ENCODE measurements around the gene CHRNA4.

Gene CHRNA4

DNA sequence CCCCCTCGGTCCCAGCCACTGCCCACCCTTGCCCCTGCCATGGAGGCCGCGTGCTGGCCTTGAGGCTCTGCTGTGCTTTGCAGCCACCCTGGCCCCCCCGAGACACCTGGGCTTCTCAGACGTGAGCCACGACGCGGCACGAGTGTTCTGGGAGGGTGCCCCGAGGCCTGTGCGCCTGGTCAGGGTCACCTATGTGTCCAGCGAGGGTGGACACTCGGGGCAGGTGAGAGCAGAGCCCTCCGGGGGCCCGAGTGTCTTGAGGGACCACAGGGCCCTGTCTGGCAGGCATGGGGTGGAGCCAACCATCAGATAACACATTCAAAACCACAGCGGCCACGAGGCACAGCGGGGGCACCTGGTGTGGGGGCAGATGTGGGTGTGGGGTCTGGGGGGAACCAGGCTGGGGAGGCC is 49.3 kb downstream of the CHRNA4 start:
- Histone ChIP-seq H3K4me2 (ENCODE audit: low read length) (no peak overlapping the region), H4K91ac (ENCODE audit: low read depth, low read length) (no peak overlapping the region), H2BK12ac (ENCODE audit: low read length) (no peak overlapping the region), H3K14ac (ENCODE audit: low read length) (no peak overlapping the region), H2AFZ (ENCODE audit: insufficient read depth, low read length, poor library complexity) (no peak overlapping the region), H3K27ac (ENCODE audit: low read depth, low read length) (no peak overlapping the region), H2AK5ac (ENCODE audit: low read length) (no peak overlapping the region), H3K23ac (ENCODE audit: low read length) (no peak overlapping the region), H2BK5ac (ENCODE audit: low read depth, low read length, poor library complexity) (no peak overlapping the region), H3K36me3 (ENCODE audit: control insufficient read depth in 1 of 2, insufficient read depth in 2 of 2, low read length in 2 of 2) (no peaks in the 10 kb centered on the region), H4K12ac (ENCODE audit: low read depth, low read length) (no peak overlapping the region), H3K18ac (ENCODE audit: low read length) (no peak overlapping the region), H3K9me3 (ENCODE audit: insufficient read depth, low read depth, low read length) (no peaks in the 10 kb centered on the region), H3K27me3 (ENCODE audit: insufficient read depth, low read length) (no peaks in the 10 kb centered on the region), H3K4me1 (ENCODE audit: control insufficient read depth in 1 of 2, insufficient read depth in 2 of 2, low read length in 2 of 2) (no peaks in the 10 kb centered on the region), H3K4ac (ENCODE audit: low read depth, low read length) (no peak overlapping the region), H3K79me2 (ENCODE audit: control insufficient read depth, insufficient read depth, low read length, poor library complexity) (no peaks in the 10 kb centered on the region), H3K4me3 (ENCODE audit: low read depth, low read length) (no peak overlapping the region), H4K8ac (ENCODE audit: low read depth, low read length) (no peak overlapping the region), H2BK120ac (ENCODE audit: insufficient read depth, low read length, poor library complexity) (no peak overlapping the region), H3K9ac (ENCODE audit: low read length) (no peak overlapping the region), H3K79me1 (ENCODE audit: low read length) (no peaks in the 10 kb centered on the region)
- no peak for DNase-seq
- no CpG with 5 or more reads among the region's 18 CpGs for WGBS (ENCODE audit: extremely low coverage, insufficient coverage, insufficient read length)

DNA sequence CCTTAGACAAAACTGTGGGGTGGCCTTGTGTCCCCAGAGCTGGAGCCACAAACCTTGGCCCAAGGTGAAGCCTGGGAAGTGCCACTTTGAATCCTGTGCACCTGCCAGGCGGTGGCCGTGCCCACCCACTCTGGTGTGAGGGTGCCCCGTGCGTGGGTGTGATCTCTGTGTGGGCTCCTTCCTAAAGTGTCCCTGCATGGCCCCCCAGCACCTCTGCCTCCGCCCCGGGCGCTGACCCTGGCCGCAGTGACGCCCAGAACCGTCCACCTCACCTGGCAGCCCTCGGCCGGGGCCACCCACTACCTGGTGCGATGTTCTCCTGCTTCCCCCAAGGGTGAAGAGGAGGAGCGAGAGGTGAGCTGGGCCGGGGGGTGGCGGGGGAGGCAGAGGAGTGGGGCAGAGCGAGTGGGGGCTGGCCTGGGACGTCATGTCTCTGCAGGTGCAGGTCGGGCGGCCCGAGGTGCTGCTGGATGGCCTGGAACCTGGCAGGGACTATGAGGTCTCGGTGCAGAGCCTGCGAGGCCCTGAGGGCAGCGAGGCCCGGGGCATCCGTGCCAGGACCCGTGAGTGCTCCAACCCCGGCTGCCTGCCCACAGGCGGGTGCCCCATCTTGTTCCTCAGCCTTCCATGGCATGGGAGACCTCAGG is 49.8 kb downstream of the CHRNA4 start:
- Histone ChIP-seq H3K27me3 (ENCODE audit: insufficient read depth, low read length) (no peaks in the 10 kb centered on the region), H2AFZ (ENCODE audit: insufficient read depth, low read length, poor library complexity) (no peak overlapping the region), H3K18ac (ENCODE audit: low read length) (no peak overlapping the region), H3K4me1 (ENCODE audit: control insufficient read depth in 1 of 2, insufficient read depth in 2 of 2, low read length in 2 of 2) (no peaks in the 10 kb centered on the region), H4K91ac (ENCODE audit: low read depth, low read length) (no peak overlapping the region), H2BK5ac (ENCODE audit: low read depth, low read length, poor library complexity) (no peak overlapping the region), H3K9me3 (ENCODE audit: insufficient read depth, low read depth, low read length) (no peaks in the 10 kb centered on the region), H3K79me2 (ENCODE audit: control insufficient read depth, insufficient read depth, low read length, poor library complexity) (no peaks in the 10 kb centered on the region), H3K27ac (ENCODE audit: low read depth, low read length) (no peak overlapping the region), H4K12ac (ENCODE audit: low read depth, low read length) (no peak overlapping the region), H3K9ac (ENCODE audit: low read length) (no peak overlapping the region), H3K4ac (ENCODE audit: low read depth, low read length) (no peak overlapping the region), H4K8ac (ENCODE audit: low read depth, low read length) (no peak overlapping the region), H3K23ac (ENCODE audit: low read length) (no peak overlapping the region), H3K36me3 (ENCODE audit: control insufficient read depth in 1 of 2, insufficient read depth in 2 of 2, low read length in 2 of 2) (no peaks in the 10 kb centered on the region), H2BK12ac (ENCODE audit: low read length) (no peak overlapping the region), H3K4me2 (ENCODE audit: low read length) (no peak overlapping the region), H2AK5ac (ENCODE audit: low read length) (no peak overlapping the region), H3K79me1 (ENCODE audit: low read length) (no peaks in the 10 kb centered on the region), H3K4me3 (ENCODE audit: low read depth, low read length) (no peak overlapping the region), H3K14ac (ENCODE audit: low read length) (no peak overlapping the region), H2BK120ac (ENCODE audit: insufficient read depth, low read length, poor library complexity) (no peak overlapping the region)
- DNase-seq, result no peak
- WGBS (ENCODE audit: extremely low coverage, insufficient coverage, insufficient read length), result no CpG with 5 or more reads among the region's 29 CpGs

DNA sequence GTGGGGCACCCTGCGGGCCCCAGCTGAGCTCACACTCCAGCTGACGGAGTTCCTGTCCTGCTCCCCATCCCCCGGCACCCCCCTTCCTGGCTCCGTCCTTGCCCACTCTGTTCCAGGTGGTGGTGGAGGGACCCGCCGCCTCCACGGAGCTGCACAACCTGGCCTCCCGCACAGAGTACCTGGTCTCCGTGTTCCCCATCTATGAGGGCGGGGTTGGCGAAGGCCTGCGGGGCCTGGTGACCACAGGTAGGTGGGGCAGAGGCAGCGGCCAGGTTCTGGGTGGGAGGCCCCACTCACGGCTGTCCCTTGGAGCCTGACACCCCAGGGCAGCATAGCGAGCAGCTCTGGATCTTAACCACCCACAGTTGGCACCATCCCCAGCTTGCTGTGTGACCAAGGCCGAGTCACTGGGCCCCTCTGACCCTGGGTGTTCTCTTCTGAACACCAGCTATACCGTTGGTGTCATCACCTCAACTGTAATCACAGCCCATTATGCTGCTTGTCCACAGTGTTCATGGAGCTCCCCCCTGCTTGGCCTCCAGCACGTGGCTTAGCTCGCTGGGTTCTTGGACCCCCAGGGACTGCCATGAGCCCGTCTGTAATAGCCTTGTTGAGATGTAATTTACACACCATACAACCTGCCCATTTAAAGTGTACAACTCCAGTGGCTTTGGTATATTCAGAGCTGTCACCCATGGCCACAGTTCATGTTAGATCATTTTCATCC is 50.7 kb downstream of the CHRNA4 start:
- Histone ChIP-seq H4K8ac (ENCODE audit: low read depth, low read length) (no peak overlapping the region), H2BK5ac (ENCODE audit: low read depth, low read length, poor library complexity) (no peak overlapping the region), H2BK120ac (ENCODE audit: insufficient read depth, low read length, poor library complexity) (no peak overlapping the region), H2AK5ac (ENCODE audit: low read length) (no peak overlapping the region), H3K9ac (ENCODE audit: low read length) (no peak overlapping the region), H3K4me2 (ENCODE audit: low read length) (no peak overlapping the region), H3K14ac (ENCODE audit: low read length) (no peak overlapping the region), H4K91ac (ENCODE audit: low read depth, low read length) (no peak overlapping the region), H3K36me3 (ENCODE audit: control insufficient read depth in 1 of 2, insufficient read depth in 2 of 2, low read length in 2 of 2) (no peaks in the 10 kb centered on the region), H3K23ac (ENCODE audit: low read length) (no peak overlapping the region), H3K18ac (ENCODE audit: low read length) (no peak overlapping the region), H3K79me2 (ENCODE audit: control insufficient read depth, insufficient read depth, low read length, poor library complexity) (no peaks in the 10 kb centered on the region), H3K4me3 (ENCODE audit: low read depth, low read length) (no peak overlapping the region), H3K79me1 (ENCODE audit: low read length) (no peaks in the 10 kb centered on the region), H2AFZ (ENCODE audit: insufficient read depth, low read length, poor library complexity) (no peak overlapping the region), H3K4ac (ENCODE audit: low read depth, low read length) (no peak overlapping the region), H3K4me1 (ENCODE audit: control insufficient read depth in 1 of 2, insufficient read depth in 2 of 2, low read length in 2 of 2) (no peaks in the 10 kb centered on the region), H2BK12ac (ENCODE audit: low read length) (no peak overlapping the region), H4K12ac (ENCODE audit: low read depth, low read length) (no peak overlapping the region), H3K27ac (ENCODE audit: low read depth, low read length) (no peak overlapping the region), H3K9me3 (ENCODE audit: insufficient read depth, low read depth, low read length) (no peaks in the 10 kb centered on the region), H3K27me3 (ENCODE audit: insufficient read depth, low read length) (no peaks in the 10 kb centered on the region)
- WGBS (ENCODE audit: extremely low coverage, insufficient coverage, insufficient read length), result no CpG with 5 or more reads among the region's 20 CpGs
- DNase-seq, result no peak

DNA sequence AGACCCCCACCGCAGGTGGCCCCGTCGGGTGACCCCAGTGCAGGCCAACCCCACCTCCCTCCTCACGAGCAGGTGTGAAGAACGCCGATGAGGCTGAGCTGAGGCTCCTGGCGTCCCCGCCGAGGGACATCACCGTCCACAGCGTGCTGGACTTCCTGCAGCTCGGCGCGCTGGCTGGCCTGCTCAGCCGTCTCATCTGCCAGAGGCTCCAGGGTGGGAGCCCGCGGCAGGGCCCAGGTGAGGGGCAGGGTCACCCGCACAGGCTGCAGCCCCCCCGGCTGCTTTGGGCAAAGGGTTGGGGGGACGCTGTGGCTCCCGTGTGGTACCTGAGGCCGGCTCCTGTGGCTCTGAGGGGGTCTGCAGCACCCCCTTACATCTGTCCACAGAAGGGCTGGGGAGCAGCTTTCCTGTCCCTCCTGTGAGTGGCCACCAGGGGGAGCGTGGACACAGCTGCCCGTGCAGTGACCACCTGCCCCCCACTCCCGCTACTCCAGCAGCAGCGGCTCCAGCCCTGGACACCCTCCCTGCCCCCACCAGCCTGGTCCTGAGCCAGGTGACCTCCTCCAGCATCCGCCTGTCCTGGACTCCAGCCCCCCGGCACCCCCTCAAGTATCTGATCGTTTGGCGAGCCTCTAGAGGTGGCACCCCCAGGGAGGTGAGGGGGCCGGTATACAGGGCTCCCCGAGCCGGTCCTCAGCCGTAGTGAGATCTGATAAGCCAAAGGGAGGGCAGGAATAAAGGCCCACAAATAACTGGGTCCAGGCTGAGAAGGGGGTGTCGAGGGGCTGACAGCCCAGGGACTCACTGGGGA is 51.7 kb downstream of the CHRNA4 start:
- no peak overlapping the region for H3K23ac ChIP-seq (ENCODE audit: low read length)

More for the DNA sequence above, 51.7 kb downstream of the CHRNA4 start:
- H2BK120ac ChIP-seq (ENCODE audit: insufficient read depth, low read length, poor library complexity), result no peak overlapping the region
- H3K18ac ChIP-seq (ENCODE audit: low read length), result no peak overlapping the region
- H3K36me3 ChIP-seq (ENCODE audit: control insufficient read depth in 1 of 2, insufficient read depth in 2 of 2, low read length in 2 of 2), result no peaks in the 10 kb centered on the region
- H3K79me2 ChIP-seq (ENCODE audit: control insufficient read depth, insufficient read depth, low read length, poor library complexity), result no peaks in the 10 kb centered on the region
- no peak overlapping the region for H2BK12ac ChIP-seq (ENCODE audit: low read length)
- H4K91ac ChIP-seq (ENCODE audit: low read depth, low read length), result no peak overlapping the region
- DNase-seq, result peak in 1 of 2 donors; percentile 39
- H3K27ac ChIP-seq (ENCODE audit: low read depth, low read length), result no peak overlapping the region
- WGBS (ENCODE audit: extremely low coverage, insufficient coverage, insufficient read length), result no CpG with 5 or more reads among the region's 35 CpGs
- no peak overlapping the region for H3K4me2 ChIP-seq (ENCODE audit: low read length)
- no peak overlapping the region for H2AK5ac ChIP-seq (ENCODE audit: low read length)
- H3K4me1 ChIP-seq (ENCODE audit: control insufficient read depth in 1 of 2, insufficient read depth in 2 of 2, low read length in 2 of 2), result no peaks in the 10 kb centered on the region
- H4K12ac ChIP-seq (ENCODE audit: low read depth, low read length), result no peak overlapping the region
- H3K9ac ChIP-seq (ENCODE audit: low read length), result no peak overlapping the region
- H3K79me1 ChIP-seq (ENCODE audit: low read length), result no peaks in the 10 kb centered on the region
- H4K8ac ChIP-seq (ENCODE audit: low read depth, low read length), result no peak overlapping the region
- H3K4me3 ChIP-seq (ENCODE audit: low read depth, low read length), result no peak overlapping the region
- H3K27me3 ChIP-seq (ENCODE audit: insufficient read depth, low read length), result no peaks in the 10 kb centered on the region
- no peak overlapping the region for H2BK5ac ChIP-seq (ENCODE audit: low read depth, low read length, poor library complexity)
- no peak overlapping the region for H2AFZ ChIP-seq (ENCODE audit: insufficient read depth, low read length, poor library complexity)
- H3K14ac ChIP-seq (ENCODE audit: low read length), result no peak overlapping the region
- no peak overlapping the region for H3K4ac ChIP-seq (ENCODE audit: low read depth, low read length)
- H3K9me3 ChIP-seq (ENCODE audit: insufficient read depth, low read depth, low read length), result no peaks in the 10 kb centered on the region
